HT1080 (cell line): Measurements from ENCODE around the gene ZNF532. TPM values are rescaled to one million over a fixed set of nuclear protein-coding genes. Genes with fewer than 3 reads are reported as not detected.
"Not testable (repeated sequence)": the region's sequence is repeated elsewhere in the genome, so short reads cannot be mapped to it uniquely, and the experiment has no call there.

Experiments
- DNase-seq: peaks from one replicate; pipeline ENCODE4 v3.0.0-alpha.2; 2015; ENCODE audit warnings: low read depth
- polyA plus RNA-seq, 2 experiments: library from polyadenylated mRNA; depleted of rRNA; stranded (reverse); fragments of >200 nt; gene quantifications; 2 replicates each; pipeline ENCODE4 v1.2.3, GENCODE V29; 2015
- total RNA-seq: library from RNA; depleted of rRNA; stranded (reverse); fragments of >200 nt; shearing (Covaris generic); gene quantifications from 2 replicates; pipeline ENCODE4 v1.2.3, GENCODE V29; 2014; rRNA removed

Gene ZNF532, protein sequence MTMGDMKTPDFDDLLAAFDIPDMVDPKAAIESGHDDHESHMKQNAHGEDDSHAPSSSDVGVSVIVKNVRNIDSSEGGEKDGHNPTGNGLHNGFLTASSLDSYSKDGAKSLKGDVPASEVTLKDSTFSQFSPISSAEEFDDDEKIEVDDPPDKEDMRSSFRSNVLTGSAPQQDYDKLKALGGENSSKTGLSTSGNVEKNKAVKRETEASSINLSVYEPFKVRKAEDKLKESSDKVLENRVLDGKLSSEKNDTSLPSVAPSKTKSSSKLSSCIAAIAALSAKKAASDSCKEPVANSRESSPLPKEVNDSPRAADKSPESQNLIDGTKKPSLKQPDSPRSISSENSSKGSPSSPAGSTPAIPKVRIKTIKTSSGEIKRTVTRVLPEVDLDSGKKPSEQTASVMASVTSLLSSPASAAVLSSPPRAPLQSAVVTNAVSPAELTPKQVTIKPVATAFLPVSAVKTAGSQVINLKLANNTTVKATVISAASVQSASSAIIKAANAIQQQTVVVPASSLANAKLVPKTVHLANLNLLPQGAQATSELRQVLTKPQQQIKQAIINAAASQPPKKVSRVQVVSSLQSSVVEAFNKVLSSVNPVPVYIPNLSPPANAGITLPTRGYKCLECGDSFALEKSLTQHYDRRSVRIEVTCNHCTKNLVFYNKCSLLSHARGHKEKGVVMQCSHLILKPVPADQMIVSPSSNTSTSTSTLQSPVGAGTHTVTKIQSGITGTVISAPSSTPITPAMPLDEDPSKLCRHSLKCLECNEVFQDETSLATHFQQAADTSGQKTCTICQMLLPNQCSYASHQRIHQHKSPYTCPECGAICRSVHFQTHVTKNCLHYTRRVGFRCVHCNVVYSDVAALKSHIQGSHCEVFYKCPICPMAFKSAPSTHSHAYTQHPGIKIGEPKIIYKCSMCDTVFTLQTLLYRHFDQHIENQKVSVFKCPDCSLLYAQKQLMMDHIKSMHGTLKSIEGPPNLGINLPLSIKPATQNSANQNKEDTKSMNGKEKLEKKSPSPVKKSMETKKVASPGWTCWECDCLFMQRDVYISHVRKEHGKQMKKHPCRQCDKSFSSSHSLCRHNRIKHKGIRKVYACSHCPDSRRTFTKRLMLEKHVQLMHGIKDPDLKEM (N-terminal part only)
- total RNA-seq = 25.4 and 30.8 TPM in 2 replicates
- polyA plus RNA-seq (2015; cell fraction: cytosol; rRNA removed) = 22.5 and 34.7 TPM in 2 replicates
- 55.4 and 57.6 TPM in 2 replicates for polyA plus RNA-seq (2015; cell fraction: nucleus; rRNA removed)

- DNase-seq = peak; percentile 60
Measured at GRCh38 chr18:58864146-58865032, at the start of gene ZNF532. ZNF532 (plus strand) TSS chr18:58864877. CDS start in a region left out here.

DNA sequence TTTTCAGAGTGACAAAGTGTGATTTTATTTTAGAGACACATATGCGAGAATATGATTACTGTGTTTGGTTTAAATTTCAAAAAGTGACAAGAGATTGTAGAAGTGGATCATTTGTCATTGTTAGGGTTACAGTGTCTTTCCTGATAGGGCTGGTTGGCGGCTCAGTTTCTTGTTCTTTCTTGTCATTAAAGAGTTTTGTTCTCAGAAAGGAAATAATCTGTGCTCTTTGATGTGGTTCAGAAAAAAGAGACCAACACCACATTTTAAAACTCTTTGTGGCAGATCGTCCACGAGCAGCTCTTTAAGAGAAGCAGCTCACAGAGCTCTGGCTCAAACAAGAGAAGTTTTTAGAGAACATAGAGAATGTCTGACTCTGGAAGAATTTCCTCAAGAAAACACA is 45.6 kb upstream of the ZNF532 start:
- DNase-seq = no peak

GRCh38 chr18:58820251-58820650 is 44.4 kb upstream of the ZNF532 start:
- DNase-seq = no peak

DNA sequence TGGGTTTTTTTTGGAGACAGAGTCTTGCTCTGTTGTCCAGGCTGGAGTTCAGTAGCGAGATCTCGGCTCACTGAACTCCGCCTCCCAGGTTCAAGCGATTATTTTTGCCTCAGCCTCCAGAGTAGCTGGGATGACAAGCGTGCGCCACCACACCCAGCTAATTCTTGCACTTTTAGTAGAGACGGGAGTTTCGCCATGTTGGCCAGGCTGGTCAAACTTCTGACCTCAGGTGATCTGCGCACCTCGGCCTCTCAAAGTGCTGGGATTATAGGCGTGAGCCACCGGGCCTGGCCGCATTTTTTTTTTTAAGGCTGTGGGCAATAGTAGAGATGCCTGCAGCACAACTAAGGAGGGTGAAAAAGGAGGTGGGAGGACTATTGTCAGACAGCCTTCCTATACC is 41.7 kb upstream of the ZNF532 start:
- DNase-seq = no peak

- DNase-seq = no peak
Measured at GRCh38 chr18:58823412-58823811, 41.3 kb upstream of the ZNF532 start.

- DNase-seq = not testable (repeated sequence)
Measured at GRCh38 chr18:58826926-58827325, 37.8 kb upstream of the ZNF532 start.

DNA sequence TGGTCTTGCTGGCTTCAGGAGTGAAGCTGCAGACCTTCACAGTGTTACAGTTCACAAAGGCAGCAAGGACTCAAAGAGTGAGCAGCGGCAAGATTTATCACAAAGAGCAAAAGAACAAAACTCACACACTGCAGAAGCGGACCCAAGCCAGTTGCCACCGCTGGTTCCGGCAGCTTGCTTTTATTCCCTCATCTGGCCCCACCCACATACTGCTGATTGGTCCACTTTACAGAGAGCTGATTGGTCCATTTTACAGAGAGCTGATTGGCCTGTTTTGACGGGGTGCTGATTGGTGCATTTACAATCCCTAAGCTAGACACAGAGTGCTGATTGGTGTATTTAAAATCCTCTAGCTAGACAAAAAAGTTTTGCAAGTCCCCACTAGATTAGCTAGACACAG is 37.2 kb upstream of the ZNF532 start:
- DNase-seq = no peak

GRCh38 chr18:58827886-58828285 is 36.8 kb upstream of the ZNF532 start:
- DNase-seq = no peak

GRCh38 chr18:58828399-58829121 is 36.1 kb upstream of the ZNF532 start:
- DNase-seq = no peak

GRCh38 chr18:58829263-58829662 is 35.4 kb upstream of the ZNF532 start:
- DNase-seq = no peak

DNA sequence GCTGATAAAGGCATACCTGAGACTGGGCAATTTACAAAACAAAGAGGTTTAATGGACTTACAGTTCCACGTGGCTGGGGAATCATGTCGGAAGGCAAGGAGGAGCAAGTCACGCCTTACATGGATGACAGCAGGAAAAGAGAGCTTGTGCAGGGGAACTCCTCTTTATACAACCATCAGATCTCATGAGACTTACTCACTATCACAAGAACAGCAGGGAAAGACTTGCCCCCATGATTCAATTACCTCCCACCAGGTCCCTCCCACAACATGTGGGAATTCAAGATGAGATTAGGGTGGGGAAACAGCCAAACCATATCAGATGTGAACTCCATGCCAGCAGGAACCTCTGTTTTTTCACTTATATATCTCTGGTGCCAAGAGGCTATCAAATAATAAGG is 34.8 kb upstream of the ZNF532 start:
- DNase-seq = not testable (repeated sequence)

DNA sequence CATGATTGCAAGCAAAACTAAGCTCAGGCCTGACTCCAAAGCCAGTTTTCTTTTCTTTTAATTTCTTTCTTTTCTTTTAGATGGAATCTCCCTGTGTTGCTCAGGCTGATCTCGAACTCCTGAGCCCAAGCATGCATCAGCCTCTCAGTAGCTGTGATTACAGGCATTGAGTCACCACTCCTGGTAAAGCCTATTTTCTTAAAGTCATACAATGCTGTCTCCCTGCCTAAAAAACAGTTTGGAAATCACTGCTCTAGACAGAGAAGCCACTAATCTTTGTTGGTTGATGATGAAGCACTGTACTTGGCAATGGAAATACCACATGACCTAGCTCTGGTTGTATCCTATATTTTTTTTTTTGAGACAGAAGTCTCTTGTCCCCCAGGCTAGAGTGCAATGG is 33.1 kb upstream of the ZNF532 start:
- DNase-seq = peak; percentile 66

DNA sequence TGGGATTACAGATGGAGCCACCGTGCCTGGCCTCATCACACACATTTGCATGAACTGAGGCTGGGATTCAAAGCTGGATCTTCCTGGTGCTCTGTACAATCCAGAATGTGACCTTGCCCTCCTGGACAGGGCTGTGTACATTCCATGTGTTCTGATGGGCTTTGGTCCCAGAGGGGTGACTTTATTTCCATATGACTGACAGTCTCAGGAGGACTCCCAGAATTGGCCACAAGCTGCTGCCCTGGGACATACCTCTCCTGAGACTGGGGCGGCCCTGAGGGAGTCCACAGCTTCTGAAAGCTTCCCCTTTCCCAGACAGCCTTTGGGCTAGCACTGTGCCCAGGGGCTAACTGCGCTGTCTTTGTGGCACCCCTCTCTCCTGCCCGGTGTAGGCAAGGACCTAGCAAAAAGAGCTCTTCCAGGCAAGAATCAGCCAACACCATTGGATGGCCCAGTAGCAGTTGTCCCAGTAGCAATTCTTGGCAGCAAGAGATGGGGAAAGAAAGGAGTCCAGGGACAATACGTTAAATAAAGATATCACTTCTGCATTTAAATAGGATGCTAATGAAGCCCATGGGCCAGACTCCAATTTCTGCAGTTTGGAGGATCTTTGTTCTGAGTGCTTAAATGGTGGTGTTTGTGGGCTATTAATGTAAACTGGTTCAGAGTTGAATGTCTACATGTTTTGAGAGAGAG is 26.4 kb upstream of the ZNF532 start:
- DNase-seq = no peak

DNA sequence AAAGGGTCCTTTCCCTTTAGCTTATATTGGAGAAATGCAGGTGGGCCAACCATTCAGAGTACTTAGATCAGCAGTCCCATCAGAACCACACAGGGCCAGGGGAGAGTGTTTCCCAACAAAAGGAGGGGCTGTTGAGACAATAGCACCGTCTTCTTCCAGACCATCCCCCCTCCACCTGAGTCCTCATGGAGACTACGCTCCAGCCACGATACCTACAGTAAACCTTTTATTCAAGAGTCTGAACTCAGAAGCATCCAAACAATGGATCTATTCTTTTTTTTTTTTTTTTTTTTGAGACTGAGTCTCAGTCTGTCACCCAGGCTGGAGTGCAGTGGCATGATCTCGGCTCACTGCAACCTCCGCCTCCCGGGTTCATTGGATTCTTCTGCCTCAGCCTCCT is 25.7 kb upstream of the ZNF532 start:
- DNase-seq = no peak

DNA sequence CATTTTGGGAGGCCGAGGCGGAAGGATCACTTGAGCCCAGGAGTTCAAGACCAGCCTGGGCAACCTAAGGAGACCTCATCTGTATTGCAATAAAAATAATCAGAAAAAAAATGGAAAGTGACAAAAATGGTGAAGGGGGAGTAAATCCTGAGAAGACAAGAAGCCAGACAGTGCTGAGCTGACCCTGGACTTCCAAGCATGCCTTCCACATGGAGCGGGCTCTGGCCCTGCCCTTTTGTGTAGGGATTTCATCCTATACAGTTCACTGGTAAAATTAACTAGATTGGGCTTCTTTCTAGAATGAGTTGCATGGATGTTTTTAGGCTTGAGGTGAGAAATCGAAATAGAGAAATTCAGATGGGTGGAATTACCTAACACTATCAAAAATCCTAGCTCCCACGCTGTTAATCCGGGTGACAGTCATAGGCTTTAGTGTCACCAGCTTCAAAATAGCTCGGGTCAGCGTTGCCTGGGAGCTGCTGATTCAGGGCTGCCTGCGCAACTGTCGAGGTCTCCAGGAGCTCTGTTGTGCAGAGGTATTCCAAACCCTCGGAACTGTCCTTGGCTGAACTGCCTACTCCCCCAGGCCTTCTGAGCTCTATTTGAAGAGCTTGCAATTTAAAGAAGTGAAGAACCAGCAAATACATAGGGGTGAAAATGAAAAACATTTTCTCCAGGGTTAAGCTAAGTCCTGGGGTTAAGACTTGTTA is 21.5 kb upstream of the ZNF532 start:
- DNase-seq = no peak

DNA sequence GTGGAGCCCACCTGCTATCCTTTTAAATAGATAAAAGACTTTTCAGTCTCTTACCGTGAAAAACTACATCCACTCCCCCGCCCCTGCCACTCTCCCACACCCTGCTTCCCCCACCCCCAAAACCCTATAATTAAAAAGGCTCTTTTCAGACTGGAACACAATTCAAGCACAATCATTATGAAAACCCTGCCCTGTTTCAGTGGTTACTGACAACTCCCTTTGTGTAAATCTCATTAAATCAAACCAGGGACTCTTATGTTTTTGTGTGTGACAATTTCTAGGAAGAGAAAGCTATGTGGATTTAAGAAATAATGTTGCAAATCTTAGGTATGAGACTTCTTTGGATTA is 21.0 kb upstream of the ZNF532 start:
- DNase-seq = no peak

- no peak for DNase-seq
Measured at GRCh38 chr18:58844871-58845270, 19.8 kb upstream of the ZNF532 start.

DNA sequence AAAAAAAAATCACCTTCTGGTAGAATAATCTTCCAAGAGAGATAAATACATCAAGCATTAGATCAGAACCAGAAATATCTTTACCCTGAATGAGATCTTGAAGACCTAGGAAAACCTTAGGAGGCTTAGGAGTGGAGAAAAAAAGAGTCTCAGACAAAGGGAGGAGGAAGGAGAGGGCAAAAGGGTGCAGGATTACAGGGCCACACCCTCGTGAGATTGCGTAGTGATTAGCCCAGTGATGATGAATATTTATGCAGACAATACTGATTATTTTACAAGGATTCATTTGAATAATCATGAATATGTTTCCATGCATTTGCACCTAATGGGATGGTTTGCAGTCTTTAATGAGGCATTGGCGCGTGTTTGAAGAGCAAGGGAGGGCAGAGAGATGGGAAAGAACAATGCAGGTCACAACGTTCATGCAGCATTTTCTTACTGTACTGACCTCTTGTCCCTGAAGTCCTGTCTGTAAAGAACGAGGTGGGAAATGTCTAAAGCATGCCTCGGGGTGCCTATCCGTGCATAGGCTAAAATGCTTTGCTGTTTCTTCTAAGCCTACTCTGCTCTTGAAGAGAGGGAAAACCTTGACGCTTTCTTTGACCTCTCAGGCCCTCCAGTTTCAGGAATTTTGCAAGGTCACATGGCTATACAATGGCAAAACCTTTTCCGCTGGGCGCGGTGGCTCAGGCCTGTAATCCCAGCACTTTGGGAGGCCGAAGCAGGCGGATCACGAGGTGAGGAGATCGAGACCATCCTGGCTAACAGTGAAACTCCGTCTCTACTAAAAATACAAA is 18.6 kb upstream of the ZNF532 start:
- DNase-seq = no peak
